T-helper 22 cell (primary cell): ENCODE results near the gene ACSS1.

Source experiments
- DNase-seq: peaks from one replicate; pipeline ENCODE4 v3.0.0-alpha.2; 2020; ENCODE audit warnings: low read depth

The ACSS1 gene

DNA sequence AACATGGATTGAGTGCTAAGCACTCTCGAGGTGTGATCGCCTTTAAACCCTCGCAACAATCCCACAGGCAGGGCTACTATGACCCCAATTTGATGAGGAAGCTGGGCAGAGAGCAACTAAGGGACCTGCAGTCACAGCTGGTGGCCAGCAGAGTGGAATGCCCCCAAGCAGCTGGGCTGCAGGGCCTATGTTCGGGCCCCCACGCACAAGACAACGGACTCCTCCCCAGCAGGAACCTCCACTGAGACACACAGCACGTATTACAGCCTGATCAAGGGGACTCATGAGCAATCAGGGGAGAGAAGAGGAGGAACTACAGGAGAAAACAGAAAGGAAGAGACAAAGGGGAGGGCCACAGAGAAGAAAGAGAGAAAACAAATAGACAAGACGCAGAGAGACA, 87.2 kb downstream of the ACSS1 start:
- no peak for DNase-seq

DNA sequence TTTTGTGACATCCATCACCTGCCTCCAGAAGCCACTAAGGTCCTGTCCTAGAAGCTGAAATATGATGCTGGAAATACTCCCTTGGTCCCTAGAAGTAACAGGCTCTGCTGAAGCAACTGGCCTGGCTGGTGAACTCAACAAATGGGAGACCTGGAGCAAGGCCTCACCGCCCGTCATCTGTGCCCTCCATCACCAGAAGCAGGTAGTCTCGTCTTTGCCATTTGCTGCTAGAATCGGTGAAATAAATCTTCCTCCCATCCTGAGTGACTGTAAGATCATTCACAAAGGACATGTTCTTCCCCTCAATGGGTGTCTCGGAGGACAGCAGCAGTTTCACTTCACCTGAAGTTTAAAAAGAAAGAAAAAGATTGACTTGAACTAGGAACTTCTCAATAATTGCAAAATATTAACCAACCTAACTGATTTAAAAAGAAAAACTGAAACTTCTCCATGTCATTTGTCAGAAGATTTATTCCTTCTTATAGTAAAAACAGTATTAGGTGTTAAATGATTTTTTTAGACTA, 87.8 kb downstream of the ACSS1 start:
- no peak for DNase-seq

DNA sequence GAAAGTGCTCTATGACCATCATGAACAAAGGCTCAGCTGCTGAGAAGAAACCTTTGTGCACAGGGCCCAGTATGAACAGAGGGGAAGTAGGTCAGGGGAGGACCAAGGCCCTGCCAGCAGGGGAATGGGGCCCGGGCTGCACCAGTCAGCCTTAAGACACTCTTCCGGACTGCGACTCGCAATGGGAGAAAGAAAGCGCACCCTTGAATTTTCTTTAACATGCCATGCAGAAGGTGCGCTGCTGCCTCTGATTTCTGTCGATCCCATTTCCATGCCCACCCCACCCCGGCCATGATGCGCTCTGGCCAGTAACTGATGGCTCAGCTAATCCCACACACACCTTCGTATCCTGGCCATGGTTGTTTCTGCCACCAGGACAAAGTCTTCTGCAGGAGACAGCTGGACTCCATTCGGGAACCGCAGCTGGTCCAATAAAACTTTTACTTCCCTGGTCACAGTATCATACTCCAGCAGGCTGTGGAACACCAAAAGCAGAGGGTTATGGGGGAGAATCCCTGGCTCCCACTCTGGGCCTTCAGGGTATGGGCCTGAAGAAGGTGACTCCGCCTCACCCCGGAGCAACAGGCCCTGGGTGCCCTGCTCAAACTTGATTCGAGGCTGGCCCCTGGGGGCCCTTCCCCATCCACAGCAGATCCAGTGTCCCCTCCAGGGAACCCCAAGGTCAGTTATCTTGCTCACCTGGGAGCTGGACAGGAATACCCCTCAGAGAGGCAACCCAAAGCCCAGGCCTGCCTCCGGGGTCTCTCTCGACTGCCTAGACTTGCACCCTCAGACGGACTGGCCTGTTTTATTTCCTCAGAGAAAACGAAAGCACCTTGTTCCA, 88.5 kb downstream of the ACSS1 start:
- no peak for DNase-seq

DNA sequence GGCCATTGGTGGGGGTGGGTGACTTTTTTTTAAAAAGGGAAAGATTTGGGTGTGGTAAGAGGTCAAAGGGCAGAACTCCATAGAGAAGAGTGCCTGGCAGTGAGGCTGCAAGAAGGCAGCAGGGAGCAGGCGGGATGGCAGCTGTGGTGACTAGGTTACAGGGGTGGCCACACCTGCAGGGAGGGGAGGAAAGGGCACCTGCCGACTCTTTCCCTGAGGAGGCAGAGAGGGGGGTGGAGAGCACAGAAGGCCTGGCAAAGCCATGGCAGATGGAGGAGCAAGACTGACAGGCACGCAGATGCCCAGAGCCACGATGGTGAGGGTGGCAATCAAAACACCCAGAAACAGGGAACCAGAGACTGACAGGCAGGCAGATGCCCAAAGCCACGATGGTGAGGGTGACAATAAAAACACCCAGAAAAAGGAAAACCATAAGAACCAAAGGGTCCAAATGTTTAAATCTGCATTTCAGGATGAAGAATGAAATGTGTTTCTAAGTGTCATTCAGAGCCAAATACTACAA, 89.6 kb downstream of the ACSS1 start:
- DNase-seq = no peak

- no peak for DNase-seq
Measured at GRCh38 chr20:24966317-24967012, 91.5 kb downstream of the ACSS1 start.

DNA sequence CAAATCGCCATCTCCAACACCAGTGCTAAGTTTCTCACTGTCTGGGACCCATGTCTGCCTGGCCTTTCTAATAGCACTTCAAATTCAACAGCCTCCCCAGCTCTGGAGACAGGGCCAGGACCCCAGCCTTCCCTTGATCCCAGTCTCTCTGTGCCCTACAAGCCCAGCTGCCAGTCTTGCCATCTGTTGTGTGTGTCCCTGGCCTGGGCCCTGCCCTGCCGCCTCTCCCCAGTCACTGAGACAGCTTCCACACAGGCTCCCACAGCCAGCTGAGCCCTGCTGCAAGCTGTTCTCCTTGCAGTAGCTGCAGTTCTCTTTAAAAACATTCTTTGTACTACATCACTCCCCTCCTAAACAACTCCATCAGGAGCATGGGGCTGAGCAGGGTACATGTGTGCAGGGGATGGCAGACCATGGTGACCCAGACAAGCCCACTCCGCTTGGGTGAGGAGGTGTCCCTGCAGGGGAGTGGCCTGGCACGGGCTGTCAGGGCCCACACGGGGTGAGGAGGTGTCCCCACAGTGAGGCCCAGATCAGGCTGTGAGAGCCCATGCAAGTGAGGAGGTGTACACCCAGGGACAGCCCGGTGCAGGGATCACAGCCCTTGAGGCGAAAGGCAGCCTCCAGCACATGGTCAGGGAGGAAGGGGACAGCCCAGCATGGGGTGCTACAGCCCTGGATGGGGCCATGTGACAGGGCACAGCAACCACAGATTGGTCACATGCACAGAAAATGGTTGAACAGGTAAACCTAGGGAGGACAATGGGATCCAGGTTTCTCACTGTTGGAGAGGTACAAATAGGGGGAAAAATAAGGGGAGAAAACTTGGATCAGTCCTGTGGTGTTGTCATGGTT, 92.6 kb downstream of the ACSS1 start:
- DNase-seq = no peak

GRCh38 chr20:24964506-24964840, 93.5 kb downstream of the ACSS1 start:
- DNase-seq = no peak

GRCh38 chr20:24963672-24964505, 94.0 kb downstream of the ACSS1 start:
- no peak for DNase-seq

GRCh38 chr20:24962510-24962909, 95.4 kb downstream of the ACSS1 start:
- no peak for DNase-seq

DNA sequence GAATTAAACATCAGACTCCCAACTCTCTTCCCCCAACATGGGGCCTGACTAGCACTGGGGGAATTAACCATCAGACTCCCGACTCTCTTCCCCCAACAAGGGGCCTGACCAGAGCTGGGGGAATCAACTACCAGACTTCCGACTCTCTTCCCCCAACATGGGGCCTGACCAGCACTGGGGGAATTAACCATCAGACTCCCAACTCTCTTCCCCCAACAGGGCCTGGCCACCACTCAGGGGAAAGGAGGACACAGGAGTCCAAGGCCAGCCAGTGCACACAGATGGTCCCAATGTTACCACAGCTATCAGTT, 95.8 kb downstream of the ACSS1 start:
- DNase-seq = no peak

GRCh38 chr20:24961384-24962181, 96.4 kb downstream of the ACSS1 start:
- no peak for DNase-seq

DNA sequence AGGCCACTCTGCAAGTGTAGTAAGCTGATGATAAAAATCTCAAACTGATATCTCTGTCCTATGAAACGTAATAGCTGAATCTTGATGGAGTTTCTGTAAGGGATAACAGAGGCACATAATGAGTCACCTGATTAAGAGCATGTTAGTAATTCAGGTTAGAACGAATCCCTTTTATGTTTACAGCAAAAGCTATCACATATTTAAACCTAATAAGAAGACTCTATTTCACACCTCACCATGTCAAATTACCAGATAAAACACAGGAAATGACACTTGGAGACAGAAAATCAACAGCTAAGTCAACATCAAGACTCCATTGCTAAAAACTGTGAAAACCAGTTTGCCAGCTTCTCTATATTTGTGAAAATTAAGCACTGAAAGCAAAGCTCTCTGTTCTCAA, 97.1 kb downstream of the ACSS1 start:
- DNase-seq = no peak

GRCh38 chr20:24960302-24960801, 97.6 kb downstream of the ACSS1 start:
- no peak for DNase-seq

DNA sequence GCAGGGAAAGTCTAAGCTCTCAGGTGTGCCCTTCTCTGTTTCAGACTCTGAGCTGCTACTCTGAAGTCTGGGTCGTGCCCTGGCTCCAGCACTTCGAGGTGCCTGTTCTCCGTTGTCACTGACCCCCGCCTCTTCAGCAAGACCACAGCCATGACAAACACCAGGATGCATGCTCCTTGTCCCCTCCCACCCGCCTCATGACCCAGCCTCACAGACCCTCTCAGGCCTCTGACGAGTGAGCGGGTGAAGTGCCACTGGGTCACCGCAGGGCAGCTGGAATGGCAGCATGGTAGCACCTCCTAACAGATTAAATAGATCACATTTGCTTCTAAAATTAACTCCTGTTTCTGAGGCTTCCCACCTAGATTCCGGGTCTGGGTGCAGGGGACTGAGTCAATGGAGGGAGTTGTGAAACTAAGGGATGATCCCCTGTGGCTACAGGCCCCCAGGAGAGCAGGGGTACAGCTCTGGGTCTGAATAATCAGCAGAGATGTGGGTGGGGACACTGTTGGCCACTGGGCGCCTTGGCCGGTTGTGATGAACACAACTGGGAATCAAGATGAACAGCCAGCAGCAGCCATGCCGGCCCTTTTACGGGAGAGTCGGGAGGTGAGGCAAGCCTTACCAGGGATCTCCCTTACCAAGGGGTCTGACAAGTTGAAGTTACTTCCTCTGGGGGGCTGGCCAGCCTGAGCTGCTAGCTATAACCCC, 98.2 kb downstream of the ACSS1 start:
- DNase-seq = no peak

DNA sequence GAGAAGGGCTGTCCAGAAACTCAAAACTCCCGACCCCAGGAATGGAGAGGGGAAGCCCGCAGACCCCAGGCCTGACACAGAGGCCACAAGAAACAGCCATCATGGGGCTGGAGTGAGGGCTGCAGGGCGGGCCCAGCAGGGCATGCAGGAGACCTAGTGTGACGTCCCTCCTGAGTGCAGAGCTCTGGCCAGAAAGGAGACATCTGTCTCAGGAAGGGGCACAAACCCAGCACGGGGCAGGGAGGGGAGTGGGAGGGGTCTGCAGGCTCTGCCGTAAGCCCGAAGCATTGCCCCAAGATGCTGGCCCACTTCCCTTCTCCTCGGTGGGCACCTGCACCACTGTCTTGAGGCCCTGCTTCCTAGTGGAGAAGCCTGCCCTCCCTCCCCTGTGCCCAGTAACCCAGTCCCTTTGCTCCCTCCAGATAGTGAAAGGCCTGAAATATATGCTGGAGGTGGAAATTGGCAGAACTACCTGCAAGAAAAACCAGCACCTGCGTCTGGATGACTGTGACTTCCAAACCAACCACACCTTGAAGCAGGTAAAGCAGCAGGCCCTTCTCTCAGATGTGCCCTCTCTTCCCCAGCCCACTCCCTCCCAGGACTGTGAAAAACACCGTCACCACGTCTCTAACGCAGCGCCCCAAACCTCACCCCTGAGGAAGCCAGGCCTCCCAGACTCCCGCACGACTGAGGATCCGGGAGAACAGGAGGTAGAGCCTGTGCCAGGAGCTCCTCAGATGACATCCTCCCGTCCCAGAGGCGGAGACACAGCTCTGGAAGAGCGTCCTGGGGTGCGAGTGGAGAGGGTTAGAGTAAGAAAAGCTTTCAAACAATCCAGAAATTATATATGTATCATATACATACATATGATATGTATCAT, 99.2 kb downstream of the ACSS1 start:
- no peak for DNase-seq

- no peak for DNase-seq
Measured at GRCh38 chr20:24957326-24958016, 100.5 kb downstream of the ACSS1 start.
